Breast epithelium (tissue), 3 donors: ENCODE results near the gene CDK18.

ENCODE experiments used
- CTCF ChIP-seq, 3 donors: fragments of 450-650 bp; IDR thresholded peaks; one replicate each; pipeline ENCODE4 v1.5.1; 2016 to 2017; ENCODE audit warnings: antibody characterized with exemption in 3 of 3, mild to moderate bottlenecking in 3 of 3, moderate library complexity in 3 of 3
- POLR2A ChIP-seq: fragments of 450-650 bp; IDR thresholded peaks from one replicate; pipeline ENCODE4 v1.6.1; 2016; ENCODE audit warnings: antibody characterized with exemption, mild to moderate bottlenecking, moderate library complexity

DNA sequence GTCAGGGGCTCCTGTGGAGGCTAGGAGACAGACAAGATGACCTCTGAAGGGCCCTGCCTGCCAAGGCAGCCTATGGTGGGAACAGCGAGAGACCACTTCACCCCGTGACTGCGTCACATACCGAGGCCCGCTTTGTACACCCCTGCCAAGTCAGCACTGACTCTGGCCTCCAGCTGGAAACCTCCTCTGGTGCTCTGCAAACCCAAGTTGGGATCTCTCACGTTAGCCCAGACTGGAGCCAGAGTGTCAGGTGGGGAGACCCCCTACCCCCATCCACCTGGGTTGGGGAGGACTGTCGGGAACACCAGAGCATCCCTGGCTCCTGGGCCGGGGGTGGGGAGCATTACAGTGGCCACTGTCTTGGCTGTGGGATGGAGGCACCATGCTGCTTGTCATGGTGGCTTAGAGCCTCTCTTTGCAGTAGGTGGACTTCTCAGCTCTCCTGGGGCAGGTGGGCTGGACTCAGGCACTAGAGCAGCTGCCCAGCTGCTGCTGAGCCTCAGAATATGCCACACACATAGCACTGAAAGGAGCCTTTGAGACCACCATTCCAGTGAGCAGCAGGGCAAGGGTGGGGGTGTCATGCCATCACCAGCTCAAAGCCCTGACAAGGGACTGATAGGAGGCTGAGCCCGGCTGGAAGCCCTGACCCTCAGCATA lies 77.0 kb downstream of the CDK18 start:
- TF ChIP-seq CTCF (IDR thresholded peaks at IDR 0.05) (no peak), POLR2A (no peak)
